HepG2 (cell line): ENCODE measurements around the gene TOM1L2. TPM values are rescaled to one million over a fixed set of nuclear protein-coding genes. Genes with fewer than 3 reads are reported as not detected.

Experiments
- ATAC-seq: fragments of 200-7000 bp; cut with Tn5 transposase; 3 replicates; pipeline ENCODE4 v1.9.1; 2020; ENCODE audit warnings: mild to moderate bottlenecking, moderate library complexity
- BruUV-seq: library from RNA; stranded (reverse); fragments of 400-500 nt; replicated peaks from 2 replicates; lab custom pipeline; 2021; lab: Mats Ljungman, UMichigan
- CTCF ChIA-PET: fragments of 300-600 bp; formaldehyde crosslinking; extraction: SDS; loops from one replicate; lab custom pipeline; 2021; ENCODE audit warnings: low total read pairs, inconsistent platforms, low intra/inter-chr PET ratio; lab: Yijun Ruan, JAX
- POLR2A ChIA-PET: fragments of 350-600 bp; sonication (Branson Sonifier 250); formaldehyde crosslinking; loops from one replicate; lab custom pipeline; 2020; ENCODE audit warnings: antibody characterized with exemption, inconsistent platforms; lab: Yijun Ruan, JAX
- DNase-seq: peaks from one replicate; pipeline ENCODE4 v3.0.0-alpha.2; 2015; ENCODE audit warnings: low spot score
- FAIRE-seq: peaks from 3 replicates; lab custom pipeline; 2011; peaks lifted over from hg19 to GRCh38; lab: Jason Lieb, UNC
- H2AFZ ChIP-seq: one replicate; pipeline ENCODE4 v1.6.1; 2011; ENCODE audit warnings: low read length, inconsistent platforms
- H3K27ac ChIP-seq: fragments of 300-600 bp; 3 replicates; pipeline ENCODE4 v1.8.0; 2011; ENCODE audit warnings: mixed run types, mild to moderate bottlenecking, mixed read lengths, low read length, inconsistent platforms; ENCODE audit not compliant: insufficient read depth; ENCODE audit errors: extremely low read length
- H3K27me3 ChIP-seq, 2 experiments: fragments of 200-600 bp in 1 of 2; 2 replicates in 1 of 2; 3 replicates in 1 of 2; pipeline versions ENCODE4 v1.6.0 to v1.8.0; 2011; ENCODE audit warnings: low read length in 2 of 2, mild to moderate bottlenecking in 2 of 2, moderate library complexity in 2 of 2, inconsistent platforms in 1 of 2; ENCODE audit not compliant: insufficient read depth in 2 of 2, control insufficient read depth in 1 of 2
- H3K36me3 ChIP-seq, 2 experiments: fragments of 200-600 bp in 1 of 2; replicated peaks in 1 of 2; 2 replicates in 1 of 2; 3 replicates in 1 of 2; pipeline versions ENCODE4 v1.5.1 to v1.8.0; 2011; ENCODE audit warnings: low read length in 2 of 2, inconsistent platforms in 1 of 2; ENCODE audit not compliant: insufficient read depth in 2 of 2, control insufficient read depth in 1 of 2
- H3K4me1 ChIP-seq: 2 replicates; pipeline ENCODE4 v1.5.1; 2012; ENCODE audit warnings: low read length, inconsistent platforms; ENCODE audit not compliant: insufficient read depth
- H3K4me2 ChIP-seq: 2 replicates; pipeline ENCODE4 v1.6.0; 2011; ENCODE audit warnings: low read depth, low read length, inconsistent platforms
- H3K4me3 ChIP-seq, 3 experiments: fragments of 200-600 bp in 1 of 3; sonication (generic), shearing (Covaris generic) in 1 of 3; replicated peaks in 1 of 3; 2 replicates each; pipeline ENCODE4 v1.5.1; 2011 to 2016; ENCODE audit warnings: low read length in 3 of 3, inconsistent platforms in 2 of 3, low read depth in 2 of 3, mild to moderate bottlenecking in 2 of 3, control low read depth in 1 of 3, mixed read lengths in 1 of 3; ENCODE audit not compliant: insufficient read depth in 1 of 3
- H3K79me2 ChIP-seq: one replicate; pipeline ENCODE4 v1.6.1; 2011; ENCODE audit warnings: low read length, inconsistent platforms; ENCODE audit not compliant: insufficient read depth
- H3K9ac ChIP-seq: 2 replicates; pipeline ENCODE4 v1.6.0; 2011; ENCODE audit warnings: mild to moderate bottlenecking, low read depth, low read length, inconsistent platforms; ENCODE audit not compliant: insufficient read depth
- H3K9me3 ChIP-seq: 2 replicates; pipeline ENCODE4 v1.5.1; 2012; ENCODE audit warnings: mild to moderate bottlenecking, low read length
- H4K20me1 ChIP-seq: 2 replicates; pipeline ENCODE4 v1.6.0; 2011; ENCODE audit warnings: inconsistent platforms, mild to moderate bottlenecking, low read length, moderate library complexity; ENCODE audit not compliant: insufficient read depth
- EP300 ChIP-seq, 3 experiments: sonication (generic) in 1 of 3; formaldehyde crosslinking in 1 of 3; IDR thresholded peaks; 2 replicates each; pipeline versions ENCODE4 v1.5.1 to v1.6.1; 2011 to 2020; ENCODE audit warnings: low read depth in 2 of 3, low read length in 2 of 3, borderline replicate concordance in 1 of 3, improper control_type of control experiment in 1 of 3, mild to moderate bottlenecking in 1 of 3, missing genetic modification reagents in 1 of 3, moderate library complexity in 1 of 3
- FOXK1 ChIP-seq: sonication (generic); formaldehyde crosslinking; IDR thresholded peaks from 2 replicates; pipeline ENCODE4 v1.4.0; 2020; ENCODE audit warnings: low read depth, missing genetic modification reagents, borderline replicate concordance
- HNRNPL ChIP-seq: fragments of 200-400 bp; formaldehyde crosslinking; IDR thresholded peaks from 2 replicates; pipeline ENCODE4 v1.6.1; 2017; ENCODE audit warnings: mild to moderate bottlenecking, low read depth, low read length
- HNRNPLL ChIP-seq: fragments of 200-400 bp; formaldehyde crosslinking; IDR thresholded peaks from 2 replicates; pipeline ENCODE4 v1.6.1; 2017; ENCODE audit warnings: mild to moderate bottlenecking, low read depth, low read length; ENCODE audit not compliant: poor library complexity, severe bottlenecking
- KLF12 ChIP-seq: sonication (generic); formaldehyde crosslinking; IDR thresholded peaks from 2 replicates; pipeline ENCODE4 v1.4.0; 2020; ENCODE audit warnings: missing genetic modification reagents, borderline replicate concordance
- NFATC3 ChIP-seq: sonication (generic); formaldehyde crosslinking; IDR thresholded peaks from 2 replicates; pipeline ENCODE4 v1.5.1; 2020; ENCODE audit warnings: mild to moderate bottlenecking, missing genetic modification reagents
- RBAK ChIP-seq: sonication (generic); formaldehyde crosslinking; IDR thresholded peaks from 2 replicates; pipeline ENCODE4 v1.5.1; 2020; ENCODE audit warnings: mild to moderate bottlenecking, missing genetic modification reagents
- TEAD3 ChIP-seq: optimal IDR thresholded peaks from 2 replicates; pipeline ENCODE3; 2016; ENCODE audit warnings: borderline replicate concordance
- THRA ChIP-seq: sonication (generic); formaldehyde crosslinking; IDR thresholded peaks from 2 replicates; pipeline ENCODE4 v1.4.0; 2020; ENCODE audit warnings: missing genetic modification reagents, borderline replicate concordance
- U2AF2 ChIP-seq: fragments of 200-400 bp; formaldehyde crosslinking; IDR thresholded peaks from 2 replicates; pipeline ENCODE4 v1.6.1; 2017; ENCODE audit warnings: low read depth, mild to moderate bottlenecking, low read length
- ZBTB2 ChIP-seq: sonication (generic); formaldehyde crosslinking; IDR thresholded peaks from 2 replicates; pipeline ENCODE4 v1.8.0; 2022; ENCODE audit warnings: low read depth, missing genetic modification reagents
- ZBTB38 ChIP-seq: sonication (generic); formaldehyde crosslinking; IDR thresholded peaks from 2 replicates; pipeline ENCODE4 v1.5.1; 2020; ENCODE audit warnings: mild to moderate bottlenecking, missing genetic modification reagents
- ZKSCAN5 ChIP-seq: sonication (generic); formaldehyde crosslinking; IDR thresholded peaks from 2 replicates; pipeline ENCODE4 v1.5.1; 2020; ENCODE audit warnings: mild to moderate bottlenecking, missing genetic modification reagents
- ZNF143 ChIP-seq: sonication (generic); formaldehyde crosslinking; IDR thresholded peaks from 2 replicates; pipeline ENCODE4 v1.4.0; 2020; ENCODE audit warnings: missing genetic modification reagents
- ZNF264 ChIP-seq: sonication (generic); formaldehyde crosslinking; IDR thresholded peaks from 2 replicates; pipeline ENCODE4 v1.4.0; 2020; ENCODE audit warnings: missing genetic modification reagents
- ZNF549 ChIP-seq: sonication (generic); formaldehyde crosslinking; IDR thresholded peaks from 2 replicates; pipeline ENCODE4 v1.5.0; 2020; ENCODE audit warnings: missing genetic modification reagents
- ZNF572 ChIP-seq: sonication (generic); formaldehyde crosslinking; IDR thresholded peaks from 2 replicates; pipeline ENCODE4 v1.5.1; 2020; ENCODE audit warnings: mild to moderate bottlenecking, missing genetic modification reagents
- ZNF589 ChIP-seq: sonication (generic); formaldehyde crosslinking; conservative IDR thresholded peaks from 2 replicates; pipeline ENCODE4 v1.8.0; 2022; ENCODE audit warnings: mild to moderate bottlenecking, moderate library complexity, missing genetic modification reagents
- ZNF781 ChIP-seq: sonication (generic); formaldehyde crosslinking; IDR thresholded peaks from 2 replicates; pipeline ENCODE4 v1.5.1; 2020; ENCODE audit warnings: borderline replicate concordance, mild to moderate bottlenecking, missing genetic modification reagents; ENCODE audit errors: not compliant biosample characterization
- ZUFSP ChIP-seq: sonication (generic); formaldehyde crosslinking; IDR thresholded peaks from 2 replicates; pipeline ENCODE4 v1.9.0; 2021; ENCODE audit warnings: missing genetic modification reagents, mild to moderate bottlenecking, borderline replicate concordance
- WGBS: methylation state at CpG from one replicate; pipeline ENCODE4 v1.1.6; 2017; ENCODE audit warnings: low lambda C conversion rate; 5-methylcytosine and 5-hydroxymethylcytosine counted together
- in situ Hi-C: cut with HindIII; loops from 2 replicates; pipeline ENCODE4 v1.10.0; 2017; ENCODE audit warnings: low pct_unique_long_range_greater_than_20kb; ENCODE audit not compliant: extremely low pct_ligation_motif_present
- intact Hi-C: fragments of 100-400 bp; cut with micrococcal nuclease; formaldehyde crosslinking; loops from one replicate; pipeline ENCODE4 v1.10.0; 2022; ENCODE audit not compliant: unreplicated experiment
- polyA plus RNA-seq, 8 experiments: library from polyadenylated mRNA; depleted of rRNA in 3 of 8; stranded (reverse) in 7 of 8; unstranded in 1 of 8; fragments of >200 nt; fragmentation: Illumina TruSeq in 4 of 8; extraction: Trizol in 4 of 8; gene quantifications; 2 replicates each; pipeline versions ENCODE4 v1.2.1 to v1.2.3, GENCODE V29; 2011 to 2016; ENCODE audit warnings: low read depth in 4 of 8, missing spikeins in 1 of 8, mixed read lengths in 1 of 8; ENCODE audit not compliant: insufficient read depth in 1 of 8
- total RNA-seq, 5 experiments: library from RNA; depleted of rRNA; stranded (reverse); fragments of >200 nt; fragmentation: Illumina TruSeq; extraction: Trizol; gene quantifications; 2 replicates each; pipeline ENCODE4 v1.2.3, GENCODE V29; 2016; ENCODE audit warnings: low read depth in 1 of 5

TOM1L2 gene
- total and polyA plus RNA-seq, 2 of the 13 experiments (the other 11 are each of a cell fraction or from before 2014, with no cell fraction given): 4.7 to 7.4 TPM

- TF ChIP-seq TEAD3 (CRISPR knock-in tag): no peak
- TF ChIP-seq ZNF549 (CRISPR knock-in tag): no peak
- TF ChIP-seq ZNF572 (CRISPR knock-in tag): no peak
These were observed 49.2 kb upstream of the TOM1L2 start (continued) for GRCh38 chr17:18021372-18021771.

- peaks cover 8 to 10% of the 10 kb centered on the region in 2 experiments; a peak in 4 of 5 replicates for H3K36me3 ChIP-seq
- ChIA-PET CTCF (no interaction called here), POLR2A (no interaction called here)
- in situ Hi-C loops: loop anchor here (25.0 kb wide), 1 partner anchor 91 kb away; the partner anchor contains the start of gene MYO15A
- no peak overlapping the region for H3K9ac ChIP-seq
- H3K4me1 ChIP-seq: peaks cover 30% of the 10 kb centered on the region
- no peaks in the 10 kb centered on the region for H4K20me1 ChIP-seq
- H3K27ac ChIP-seq: no peak overlapping the region
- DNase-seq (no peak), FAIRE-seq (no peak), ATAC-seq (no peak)
- WGBS: 100% methylated on average over 1 of the region's 6 CpGs
- no peak overlapping the region for H3K4me2 ChIP-seq
- no TSS peak for BruUV-seq
- intact Hi-C loops: no loop called here
- H3K4me3 ChIP-seq: no peak overlapping the region
- H3K27me3 ChIP-seq: no peaks in the 10 kb centered on the region
- H2AFZ ChIP-seq: no peak overlapping the region
- H3K9me3 ChIP-seq: no peaks in the 10 kb centered on the region
- no peaks in the 10 kb centered on the region for H3K79me2 ChIP-seq
- TF ChIP-seq ZKSCAN5 (CRISPR knock-in tag) (no peak), NFATC3 (no peak), HNRNPLL (no peak), KLF12 (no peak), HNRNPL (no peak), ZNF589 (CRISPR knock-in tag) (no peak), FOXK1 (no peak), ZUFSP (CRISPR knock-in tag) (no peak), ZBTB38 (CRISPR knock-in tag) (no peak), EP300 (IDR thresholded peaks at IDR 0.05; ENCODE audit: low read depth in 2 of 2, low read length in 2 of 2) (no peak), EP300 (CRISPR knock-in tag; IDR thresholded peaks at IDR 0.05; ENCODE audit: borderline replicate concordance) (no peak), ZNF143 (CRISPR knock-in tag) (no peak), U2AF2 (no peak), ZNF781 (no peak), ZNF264 (no peak), ZBTB2 (no peak), THRA (no peak), RBAK (no peak)
These were observed 48.8 kb upstream of the TOM1L2 start for GRCh38 chr17:18020971-18021370.
